K562 (cell line): ENCODE measurements around the gene GPR162.

Experiments
- CTCF ChIP-seq, 3 experiments: IDR thresholded peaks in 2 of 3; conservative IDR thresholded peaks in 1 of 3; 2 replicates each; pipeline ENCODE4 v1.5.1; 2011 to 2012; ENCODE audit warnings: low read length in 3 of 3, mild to moderate bottlenecking in 3 of 3, control low read depth in 2 of 3, improper control_type of control experiment in 1 of 3, inconsistent platforms in 1 of 3, low read depth in 1 of 3, mixed read lengths in 1 of 3, moderate library complexity in 1 of 3; ENCODE audit not compliant: insufficient read depth in 2 of 3
- EP300 ChIP-seq: IDR thresholded peaks from 2 replicates; pipeline ENCODE4 v1.6.1; 2012; ENCODE audit warnings: low read length, improper control_type of control experiment
- FUS ChIP-seq: fragments of 200-400 bp; formaldehyde crosslinking; optimal IDR thresholded peaks from 2 replicates; pipeline ENCODE3; 2017; ENCODE audit warnings: low read depth, low read length
- ILF3 ChIP-seq: fragments of 450-650 bp; IDR thresholded peaks from 2 replicates; pipeline ENCODE4 v1.6.1; 2018; ENCODE audit warnings: antibody characterized with exemption, mild to moderate bottlenecking, moderate library complexity, borderline replicate concordance
- MXI1 ChIP-seq: IDR thresholded peaks from 2 replicates; pipeline ENCODE4 v1.6.1; 2011; ENCODE audit warnings: low read depth, mild to moderate bottlenecking, improper control_type of control experiment, low read length
- SNIP1 ChIP-seq: fragments of 450-650 bp; IDR thresholded peaks from 2 replicates; pipeline ENCODE4 v1.7.1; 2017; ENCODE audit warnings: low read depth, mild to moderate bottlenecking
- STAT5B ChIP-seq: fragments of 250-450 bp; sonication (Bioruptor Pico); IDR thresholded peaks from 2 replicates; pipeline ENCODE4 v1.8.0; 2021; ENCODE audit warnings: mild to moderate bottlenecking, inconsistent platforms
- U2AF2 ChIP-seq: fragments of 200-400 bp; formaldehyde crosslinking; optimal IDR thresholded peaks from 2 replicates; pipeline ENCODE3; 2017; ENCODE audit warnings: low read depth, mild to moderate bottlenecking, low read length
- ZNF696 ChIP-seq: fragments of 250-450 bp; sonication (Bioruptor Pico); conservative IDR thresholded peaks from 2 replicates; pipeline ENCODE4 v1.4.0; 2020; ENCODE audit warnings: mild to moderate bottlenecking, moderate library complexity

- TF ChIP-seq CTCF (IDR thresholded peaks at IDR 0.05 in 2 of 3, conservative IDR thresholded peaks at IDR 0.05 in 1 of 3; ENCODE audit: insufficient read depth in 2 of 3, low read depth in 1 of 3, low read length in 3 of 3), result no peak
- no peak for TF ChIP-seq FUS
- TF ChIP-seq EP300, result no peak
- no peak for TF ChIP-seq MXI1
- TF ChIP-seq SNIP1, result no peak
- TF ChIP-seq ZNF696, result no peak
- TF ChIP-seq ILF3, result no peak
- no peak for TF ChIP-seq U2AF2
- no peak for TF ChIP-seq STAT5B (CRISPR knock-in tag)
Observed at GRCh38 chr12:6863586-6864321, 42.1 kb downstream of the GPR162 start.
